D341Med (cell line): ENCODE measurements around the gene HTR6.

Source experiments
- DNase-seq: peaks from one replicate; pipeline ENCODE4 v3.0.0; 2012; ENCODE audit warnings: low spot score

Gene HTR6

DNA sequence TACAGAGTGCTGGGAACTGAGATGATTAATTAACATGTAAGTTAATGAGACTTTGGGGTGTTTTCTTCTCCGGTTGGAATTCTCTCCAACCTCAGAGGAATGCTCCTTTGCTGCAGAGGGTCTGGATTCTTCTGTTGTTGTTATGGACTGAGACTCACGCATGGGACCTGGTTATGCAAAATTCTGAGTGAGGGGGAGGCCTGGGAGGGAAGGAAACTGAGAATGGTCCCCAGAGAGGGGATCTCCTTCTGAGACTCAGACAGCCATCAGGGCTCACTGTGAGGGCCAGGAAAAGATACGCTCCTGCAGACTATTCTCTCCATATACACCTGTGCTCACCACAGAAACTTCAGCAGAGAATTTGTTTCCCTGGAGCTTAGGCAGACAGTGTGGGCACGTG, 56.3 kb downstream of the HTR6 start:
- no peak for DNase-seq

DNA sequence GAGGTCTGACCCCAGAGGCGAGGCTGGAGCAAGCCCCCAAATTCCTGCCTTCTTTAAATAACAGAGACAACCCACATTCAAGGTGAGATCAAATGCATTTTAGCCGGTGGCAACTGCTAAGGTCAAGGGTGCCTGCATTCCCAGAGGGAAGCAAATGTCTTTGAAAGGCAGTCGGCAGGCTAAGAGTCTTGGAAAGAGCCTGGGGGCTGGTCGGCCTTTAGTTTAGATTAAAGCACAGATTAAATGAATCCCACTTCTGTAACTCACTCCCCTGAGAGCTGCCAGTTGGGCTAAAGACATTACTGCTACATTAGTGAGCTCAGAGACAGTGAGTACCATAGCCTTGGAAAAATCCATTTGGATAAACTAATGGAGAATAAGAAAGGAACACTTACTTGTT, 59.2 kb downstream of the HTR6 start:
- no peak for DNase-seq

DNA sequence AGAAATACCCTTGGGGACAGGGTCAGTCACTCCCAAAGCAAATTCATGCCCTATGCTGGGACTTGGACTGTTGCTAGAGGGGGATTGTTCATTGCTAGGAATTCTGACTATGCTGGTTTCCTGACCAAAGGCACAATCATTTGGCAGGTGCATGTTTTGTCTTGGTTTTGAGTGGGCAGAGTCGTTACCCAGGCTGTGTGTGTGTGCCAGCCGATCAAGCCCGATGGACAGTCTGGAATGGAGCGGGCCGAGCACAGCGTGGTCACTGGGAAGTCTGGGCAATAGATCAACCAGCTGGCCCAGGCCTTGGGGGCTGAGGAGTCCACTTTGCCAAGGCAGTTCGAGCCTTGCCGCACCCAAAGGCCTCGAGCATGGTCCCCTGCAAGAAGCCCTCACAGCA, 60.9 kb downstream of the HTR6 start:
- DNase-seq, result no peak

DNA sequence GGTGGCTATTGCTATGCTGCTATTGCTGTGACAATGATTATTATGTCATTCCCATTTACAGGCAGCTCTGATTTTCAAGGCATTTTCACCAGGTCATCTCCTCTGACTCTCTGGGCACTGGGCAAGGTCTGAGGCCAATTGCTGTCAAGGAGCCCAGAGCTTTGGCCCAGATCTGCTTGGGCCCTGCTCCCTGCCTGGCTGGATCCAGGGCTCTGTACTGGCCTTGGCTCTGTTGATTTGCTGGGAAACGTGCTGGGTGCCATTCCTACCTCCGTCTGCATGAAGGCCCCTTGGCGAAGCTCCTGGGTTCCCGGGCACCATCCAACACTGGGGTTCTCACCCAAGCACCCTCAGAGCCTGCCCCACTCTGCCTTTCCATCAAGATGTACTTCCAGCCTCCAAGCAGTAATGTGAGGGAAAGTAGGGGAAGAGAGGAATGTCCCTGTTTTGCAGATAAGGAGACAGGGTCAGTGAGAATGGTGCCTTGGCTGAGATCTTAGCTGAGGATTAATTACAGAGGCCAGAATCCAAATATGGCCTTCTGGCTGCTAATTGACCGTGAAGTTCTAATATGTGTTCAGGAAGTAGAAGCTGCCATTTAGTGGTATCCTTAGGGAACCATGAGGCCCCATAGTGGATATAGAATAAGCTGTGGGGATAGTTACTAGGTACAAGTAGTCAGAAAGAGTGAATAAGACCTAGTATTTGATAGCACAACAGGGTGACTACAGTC, 63.9 kb downstream of the HTR6 start:
- no peak for DNase-seq

DNA sequence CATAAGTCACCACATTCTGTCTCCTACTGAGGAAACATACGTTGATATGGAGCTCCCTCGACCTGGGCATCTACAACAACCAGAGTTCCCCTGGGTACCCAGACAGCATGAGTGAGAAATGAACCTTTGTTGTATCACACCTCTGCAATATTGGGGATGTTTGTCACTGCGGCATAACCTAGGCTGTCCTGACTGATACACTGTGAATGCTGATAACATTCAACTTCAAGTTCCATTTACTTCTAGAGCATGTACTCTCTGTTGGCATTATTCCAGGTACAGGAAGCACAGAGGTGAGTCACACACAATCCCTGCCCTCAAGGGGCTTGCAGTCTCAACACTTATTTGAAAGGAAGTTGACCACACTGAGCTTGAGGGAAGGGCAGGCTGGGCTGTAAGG, 65.6 kb downstream of the HTR6 start:
- DNase-seq, result no peak
